HG03025 (cell line): ENCODE results near the gene LIN28B.
"Not testable (repeated sequence)": the region's sequence is repeated elsewhere in the genome, so short reads cannot be mapped to it uniquely, and the experiment has no call there.

Source experiments
- ATAC-seq: cut with Tn5 transposase; IDR thresholded peaks from one replicate; pipeline ENCODE4 v1.9.1; 2021; ENCODE audit warnings: mild to moderate bottlenecking, moderate library complexity; ENCODE audit not compliant: unreplicated experiment, low FRiP score

The LIN28B gene

GRCh38 chr6:104956731-104957294 is at the start of gene LIN28B:
TSS of gene LIN28B (plus strand) at chr6:104957107. CDS start at chr6:104957251, 144 bp downstream.
- ATAC-seq = no peak

- no peak for ATAC-seq
Observed at GRCh38 chr6:104908031-104908887, 48.6 kb upstream of the LIN28B start.

- ATAC-seq = no peak
Observed at GRCh38 chr6:104908888-104909525, 47.9 kb upstream of the LIN28B start.

GRCh38 chr6:104921896-104922295 is 35.0 kb upstream of the LIN28B start:
- no peak for ATAC-seq

GRCh38 chr6:104928141-104928540 is 28.8 kb upstream of the LIN28B start:
- no peak for ATAC-seq

GRCh38 chr6:104929353-104929752 is 27.6 kb upstream of the LIN28B start:
- no peak for ATAC-seq

GRCh38 chr6:104930939-104931338 is 26.0 kb upstream of the LIN28B start:
- ATAC-seq = no peak

- no peak for ATAC-seq
Observed at GRCh38 chr6:104936766-104937535, 20.0 kb upstream of the LIN28B start.

- no peak for ATAC-seq
Observed at GRCh38 chr6:104940238-104940892, 16.5 kb upstream of the LIN28B start.

GRCh38 chr6:104940893-104941728 is 15.8 kb upstream of the LIN28B start:
- ATAC-seq = no peak

- no peak for ATAC-seq
Observed at GRCh38 chr6:104941729-104942091, 15.2 kb upstream of the LIN28B start.

GRCh38 chr6:104943781-104944180 is 13.1 kb upstream of the LIN28B start:
- ATAC-seq = no peak

- no peak for ATAC-seq
Observed at GRCh38 chr6:104949206-104949605, 7.7 kb upstream of the LIN28B start.

- no peak for ATAC-seq
Observed at GRCh38 chr6:104951677-104952076, 5.2 kb upstream of the LIN28B start.

GRCh38 chr6:104952911-104953399 is 4.0 kb upstream of the LIN28B start:
- no peak for ATAC-seq

- not testable (repeated sequence) for ATAC-seq
Observed at GRCh38 chr6:104953400-104954189, 3.3 kb upstream of the LIN28B start.

- no peak for ATAC-seq
Observed at GRCh38 chr6:104954190-104954797, 2.6 kb upstream of the LIN28B start.

GRCh38 chr6:104955491-104955890 is 1.4 kb upstream of the LIN28B start:
- ATAC-seq = no peak
